Breast epithelium (tissue), 4 donors: Measurements from ENCODE around the gene GTF2I. TPM values are rescaled to one million over a fixed set of nuclear protein-coding genes. Genes with fewer than 3 reads are reported as not detected.
"Not testable (repeated sequence)": the region's sequence is repeated elsewhere in the genome, so short reads cannot be mapped to it uniquely, and the experiment has no call there.

Experiments used
- DNase-seq, 2 donors: peaks; one replicate each; pipeline ENCODE4 v3.0.0-alpha.2; 2019; ENCODE audit warnings: low spot score in 2 of 2
- H3K27ac ChIP-seq, 2 donors: fragments of 200-600 bp; sonication (generic) in 1 of 2; one replicate each; pipeline ENCODE4 v1.5.1; 2016 to 2019; ENCODE audit warnings: mild to moderate bottlenecking in 1 of 2
- H3K27me3 ChIP-seq, 2 donors: fragments of 200-600 bp; sonication (generic) in 1 of 2; one replicate each; pipeline versions ENCODE4 v1.5.1 to v1.6.0; 2017 to 2019; ENCODE audit warnings: control low read depth in 1 of 2, mild to moderate bottlenecking in 1 of 2
- H3K36me3 ChIP-seq: fragments of 200-600 bp; one replicate; pipeline ENCODE4 v1.5.1; 2019
- H3K4me1 ChIP-seq, 2 donors: fragments of 200-600 bp; sonication (generic); one replicate each; pipeline ENCODE4 v1.5.1; 2016 to 2019; ENCODE audit warnings: control low read depth in 1 of 2
- H3K4me3 ChIP-seq, 3 donors: fragments of 200-600 bp; sonication (generic); 1 replicate in 2 of 3; 2 replicates in 1 of 3; pipeline ENCODE4 v1.5.1; 2016 to 2019; ENCODE audit warnings: mild to moderate bottlenecking in 3 of 3, moderate library complexity in 2 of 3
- H3K9me3 ChIP-seq, 2 donors: fragments of 200-600 bp; sonication (generic) in 1 of 2; one replicate each; pipeline ENCODE4 v1.5.1; 2016 to 2019; ENCODE audit warnings: control low read depth in 1 of 2
- intact Hi-C: fragments of 100-400 bp; cut with DNase I; formaldehyde crosslinking; loops from one replicate; pipeline ENCODE4 v1.15.1; 2023; ENCODE audit warnings: low total_unique reads
- total RNA-seq, 3 donors: library from RNA; depleted of rRNA; stranded (reverse); fragments of >200 nt; gene quantifications; one replicate each; pipeline ENCODE4 v1.1.0, GENCODE V29; 2016

Gene GTF2I
- total RNA-seq, 3 donors from 2014 or later: 133 to 241 (median 184) TPM

GRCh38 chr7:74789200-74789736 is 131.8 kb downstream of the GTF2I start:
- H3K27ac ChIP-seq, H3K4me1 ChIP-seq, H3K27me3 ChIP-seq, H3K36me3 ChIP-seq, intact Hi-C loops, H3K4me3 ChIP-seq, DNase-seq, H3K9me3 ChIP-seq: not testable (repeated sequence)

GRCh38 chr7:74797848-74798622 is 140.5 kb downstream of the GTF2I start:
- H3K27ac ChIP-seq, H3K27me3 ChIP-seq, DNase-seq, H3K36me3 ChIP-seq, H3K9me3 ChIP-seq, H3K4me3 ChIP-seq, H3K4me1 ChIP-seq, intact Hi-C loops: not testable (repeated sequence)

GRCh38 chr7:74798644-74799043 is 141.1 kb downstream of the GTF2I start:
- H3K4me1 ChIP-seq, H3K9me3 ChIP-seq, H3K27ac ChIP-seq, intact Hi-C loops, H3K36me3 ChIP-seq, H3K27me3 ChIP-seq, H3K4me3 ChIP-seq, DNase-seq: not testable (repeated sequence)

Other genes starting within 250 kb of the GTF2I start
- gene GTF2IRD1, start 203.8 kb upstream of the GTF2I start, total RNA-seq: 10 to 100 TPM; 11.0 to 18.7 (median 12.5) TPM
- gene NCF1, start 116.3 kb downstream of the GTF2I start, total RNA-seq: 1 to 10 TPM in 2 of 3 donors, not detected in 1; 5.0 to 6.1 TPM
- 10 to 100 TPM; 16.4 to 45.1 (median 30.4) TPM for gene GTF2IRD2, start 193.9 kb downstream of the GTF2I start, total RNA-seq